ENCODE data around the gene VEGFC. TPM values are rescaled to one million over a fixed set of nuclear protein-coding genes. Genes with fewer than 3 reads are reported as not detected.

The VEGFC gene
- total RNA-seq, 4 donors from 2014 or later = 3.8 to 31.5 (median 14.6) TPM

DNA sequence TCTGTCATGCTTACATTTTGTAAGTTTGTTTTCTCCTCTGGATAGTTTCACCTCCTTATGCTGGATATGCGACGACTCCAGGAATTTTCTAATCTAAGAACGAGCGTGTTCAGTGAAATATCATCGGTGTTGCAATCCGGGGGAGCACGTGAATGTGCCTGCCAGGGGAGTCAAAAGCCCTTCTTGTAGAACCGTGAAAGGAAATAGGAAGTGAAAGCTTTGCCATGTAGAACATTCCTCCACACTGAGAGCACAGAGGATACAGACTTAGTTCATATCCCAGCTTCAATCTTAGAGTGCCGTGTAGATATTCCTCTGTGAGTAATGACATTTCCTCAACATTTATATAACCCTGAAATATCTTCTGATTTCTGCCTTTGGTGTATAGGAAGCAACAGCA is 121.2 kb downstream of the VEGFC start:
- Histone ChIP-seq H3K4me1 (no peaks in the 10 kb centered on the region), H3K4me3 (no peak overlapping the region), H3K27ac (no peak overlapping the region), H3K9me3 (no peaks in the 10 kb centered on the region), H3K36me3 (no peaks in the 10 kb centered on the region), H3K27me3 (no peaks in the 10 kb centered on the region)
- peak; percentile 54 to 67 for DNase-seq
- intact Hi-C loops (cut with DNase I; ENCODE audit: low total_unique reads) = no loop called here
- TF ChIP-seq, protein P1, sequence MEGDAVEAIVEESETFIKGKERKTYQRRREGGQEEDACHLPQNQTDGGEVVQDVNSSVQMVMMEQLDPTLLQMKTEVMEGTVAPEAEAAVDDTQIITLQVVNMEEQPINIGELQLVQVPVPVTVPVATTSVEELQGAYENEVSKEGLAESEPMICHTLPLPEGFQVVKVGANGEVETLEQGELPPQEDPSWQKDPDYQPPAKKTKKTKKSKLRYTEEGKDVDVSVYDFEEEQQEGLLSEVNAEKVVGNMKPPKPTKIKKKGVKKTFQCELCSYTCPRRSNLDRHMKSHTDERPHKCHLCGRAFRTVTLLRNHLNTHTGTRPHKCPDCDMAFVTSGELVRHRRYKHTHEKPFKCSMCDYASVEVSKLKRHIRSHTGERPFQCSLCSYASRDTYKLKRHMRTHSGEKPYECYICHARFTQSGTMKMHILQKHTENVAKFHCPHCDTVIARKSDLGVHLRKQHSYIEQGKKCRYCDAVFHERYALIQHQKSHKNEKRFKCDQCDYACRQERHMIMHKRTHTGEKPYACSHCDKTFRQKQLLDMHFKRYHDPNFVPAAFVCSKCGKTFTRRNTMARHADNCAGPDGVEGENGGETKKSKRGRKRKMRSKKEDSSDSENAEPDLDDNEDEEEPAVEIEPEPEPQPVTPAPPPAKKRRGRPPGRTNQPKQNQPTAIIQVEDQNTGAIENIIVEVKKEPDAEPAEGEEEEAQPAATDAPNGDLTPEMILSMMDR (IDR thresholded peaks at IDR 0.05) = no peak
- TF ChIP-seq POLR2A (IDR thresholded peaks at IDR 0.05) = no peak

DNA sequence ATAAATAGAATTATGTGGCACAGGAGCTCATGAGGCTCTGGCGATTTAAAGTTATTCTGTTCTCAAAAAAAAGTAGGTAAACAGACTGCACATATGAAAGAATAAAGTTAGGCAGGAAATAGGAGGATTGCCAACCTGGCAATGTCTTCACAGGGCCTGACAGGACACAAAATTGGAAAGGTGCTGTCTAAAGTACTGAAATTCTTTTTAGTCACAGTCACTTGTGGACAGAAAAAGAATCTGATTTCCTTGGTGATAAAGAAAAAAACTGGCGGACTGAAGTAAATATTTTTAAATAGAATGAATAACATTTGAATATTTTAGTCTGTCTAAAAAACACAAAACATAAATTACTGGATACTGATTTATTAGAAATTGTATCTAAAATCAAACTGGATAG is 124.4 kb downstream of the VEGFC start:
- no peak for TF ChIP-seq POLR2A (IDR thresholded peaks at IDR 0.05)
- TF ChIP-seq, protein P1 (IDR thresholded peaks at IDR 0.05) = no peak

DNA sequence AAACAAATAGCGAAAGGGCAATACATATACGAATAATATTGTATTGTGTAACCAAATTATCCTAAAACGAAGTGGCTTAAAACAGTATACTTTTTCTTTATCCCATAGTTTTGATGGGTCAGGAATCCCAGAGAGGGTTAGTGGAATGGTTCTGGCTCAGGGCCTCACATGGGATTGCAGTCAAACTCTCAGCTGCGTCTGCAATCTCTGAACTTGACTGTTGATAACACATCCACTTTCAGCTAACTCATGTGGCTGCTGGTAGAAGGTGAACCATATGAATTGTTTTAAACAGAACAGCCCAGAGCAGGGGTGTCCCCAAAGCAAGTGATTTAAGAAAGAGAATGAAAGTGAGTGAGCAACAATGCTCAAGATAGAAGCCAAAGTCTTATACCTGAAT is 127.8 kb downstream of the VEGFC start:
- intact Hi-C loops (cut with DNase I; ENCODE audit: low total_unique reads) = no loop called here
- Histone ChIP-seq H3K36me3 (no peaks in the 10 kb centered on the region), H3K4me3 (no peak overlapping the region), H3K9me3 (no peaks in the 10 kb centered on the region), H3K27me3 (no peaks in the 10 kb centered on the region), H3K27ac (no peak overlapping the region), H3K4me1 (no peaks in the 10 kb centered on the region)
- no peak for DNase-seq
- no peak for TF ChIP-seq POLR2A (IDR thresholded peaks at IDR 0.05)
- TF ChIP-seq, protein P1 (IDR thresholded peaks at IDR 0.05) = no peak

More for the DNA sequence above, 124.4 kb downstream of the VEGFC start:
- Histone ChIP-seq H3K36me3 (no peaks in the 10 kb centered on the region), H3K4me1 (no peaks in the 10 kb centered on the region), H3K27ac (no peak overlapping the region), H3K27me3 (no peaks in the 10 kb centered on the region), H3K9me3 (no peaks in the 10 kb centered on the region), H3K4me3 (no peak overlapping the region)
- intact Hi-C loops (cut with DNase I; ENCODE audit: low total_unique reads) = no loop called here
- DNase-seq = no peak

DNA sequence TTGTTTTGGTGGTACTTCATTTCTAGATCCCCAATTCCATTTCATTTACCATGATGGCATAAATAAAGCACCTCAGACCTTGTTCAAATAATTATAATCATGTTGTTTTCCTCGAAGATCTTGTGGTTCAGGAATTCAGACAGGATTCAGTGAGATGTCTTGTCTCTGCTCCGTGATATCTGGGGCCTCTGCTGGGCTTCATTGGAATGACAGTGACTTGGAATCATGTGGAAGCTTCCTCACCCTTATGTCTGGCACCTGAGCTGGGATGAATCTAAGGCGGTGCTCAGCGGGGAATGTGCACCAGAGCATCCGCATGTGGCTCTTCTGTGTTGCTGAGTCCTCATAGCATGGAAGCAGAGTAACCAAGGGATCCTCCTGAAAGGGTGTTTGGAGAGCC is 132.2 kb downstream of the VEGFC start:
- H3K4me1 ChIP-seq = no peaks in the 10 kb centered on the region
- H3K27me3 ChIP-seq = no peaks in the 10 kb centered on the region
- H3K4me3 ChIP-seq = no peak overlapping the region
- TF ChIP-seq, protein P1 (IDR thresholded peaks at IDR 0.05) = no peak
- no peak for TF ChIP-seq POLR2A (IDR thresholded peaks at IDR 0.05)
- no peak overlapping the region for H3K27ac ChIP-seq
- no peak for DNase-seq
- H3K9me3 ChIP-seq = no peaks in the 10 kb centered on the region
- intact Hi-C loops (cut with DNase I; ENCODE audit: low total_unique reads) = no loop called here
- H3K36me3 ChIP-seq = no peaks in the 10 kb centered on the region

DNA sequence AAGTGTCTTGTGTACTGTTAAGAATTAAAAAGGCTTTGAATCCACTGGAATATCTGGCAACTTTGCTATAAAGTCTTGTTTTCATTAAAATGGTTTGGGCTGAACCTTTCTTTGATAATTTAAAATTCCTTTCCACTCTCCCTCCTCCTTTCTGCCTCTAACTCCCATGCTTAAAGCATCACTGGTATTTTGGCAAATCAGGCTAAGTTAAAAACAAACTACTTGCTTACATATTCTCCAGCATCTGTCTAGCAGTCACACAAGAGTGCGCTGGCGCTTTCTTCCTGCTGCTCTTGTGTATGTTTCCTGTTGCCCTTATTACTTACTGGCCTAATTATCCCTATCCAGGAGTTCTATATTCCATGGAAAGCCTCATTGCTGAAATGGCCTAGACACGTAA is 136.6 kb downstream of the VEGFC start:
- TF ChIP-seq POLR2A (IDR thresholded peaks at IDR 0.05) = no peak
- TF ChIP-seq, protein P1 (IDR thresholded peaks at IDR 0.05) = no peak
- Histone ChIP-seq H3K27me3 (no peaks in the 10 kb centered on the region), H3K36me3 (no peaks in the 10 kb centered on the region), H3K9me3 (no peaks in the 10 kb centered on the region), H3K4me1 (peaks cover 0 to 3% of the 10 kb centered on the region in 2 donors), H3K4me3 (no peak overlapping the region), H3K27ac (no peak overlapping the region)
- intact Hi-C loops (cut with DNase I; ENCODE audit: low total_unique reads) = no loop called here
- no peak for DNase-seq

Data from uterus (tissue), 4 donors.